NCI-H1417 (cell line): ENCODE data around the gene FBLN5.

Source experiments
- DNase-seq, 3 experiments: peaks; one replicate each; lab custom pipeline; 2025; lab: John Stamatoyannopoulos, UW

Gene FBLN5

GRCh38 chr14:91947475-91948184 is at the start of gene FBLN5:
Gene FBLN5 (minus strand): TSS chr14:91947694. CDS start chr14:91947229, 465 bp downstream.
- peak in 2 of 3 experiments; percentile 22 to 53 for DNase-seq

- DNase-seq, result peak; percentile 19 to 77 (median 25)
Measured at GRCh38 chr14:91996948-91997371, 49.5 kb upstream of the FBLN5 start.

GRCh38 chr14:91987192-91987591 is 39.7 kb upstream of the FBLN5 start:
- DNase-seq, result no peak

- DNase-seq, result no peak
Measured at GRCh38 chr14:91985521-91986255, 38.2 kb upstream of the FBLN5 start.

- no peak for DNase-seq
Measured at GRCh38 chr14:91985008-91985407, 37.5 kb upstream of the FBLN5 start.

GRCh38 chr14:91983588-91983987 is 36.1 kb upstream of the FBLN5 start:
- no peak for DNase-seq

- no peak for DNase-seq
Measured at GRCh38 chr14:91980157-91980556, 32.7 kb upstream of the FBLN5 start.

- no peak for DNase-seq
Measured at GRCh38 chr14:91977884-91978283, 30.4 kb upstream of the FBLN5 start.

GRCh38 chr14:91975763-91976162 is 28.3 kb upstream of the FBLN5 start:
- DNase-seq, result no peak

- DNase-seq, result no peak
Measured at GRCh38 chr14:91971188-91971778, 23.8 kb upstream of the FBLN5 start.

- no peak for DNase-seq
Measured at GRCh38 chr14:91968280-91968679, 20.8 kb upstream of the FBLN5 start.

GRCh38 chr14:91964724-91965123 is 17.2 kb upstream of the FBLN5 start:
- no peak for DNase-seq

GRCh38 chr14:91964011-91964410 is 16.5 kb upstream of the FBLN5 start:
- DNase-seq, result no peak

GRCh38 chr14:91963465-91963864 is 16.0 kb upstream of the FBLN5 start:
- DNase-seq, result no peak

GRCh38 chr14:91961297-91962220 is 14.1 kb upstream of the FBLN5 start:
- no peak for DNase-seq

GRCh38 chr14:91957876-91958313 is 10.4 kb upstream of the FBLN5 start:
- no peak for DNase-seq

GRCh38 chr14:91956616-91957015 is 9.1 kb upstream of the FBLN5 start:
- DNase-seq, result no peak

- DNase-seq, result no peak
Measured at GRCh38 chr14:91955168-91955567, 7.7 kb upstream of the FBLN5 start.

- no peak for DNase-seq
Measured at GRCh38 chr14:91953170-91953985, 5.9 kb upstream of the FBLN5 start.

- DNase-seq, result peak in 2 of 3 experiments; percentile 46 to 61
Measured at GRCh38 chr14:91946622-91947474, 646 bp downstream of the FBLN5 start.
